ENCODE results near the gene MYO3B.

DNA sequence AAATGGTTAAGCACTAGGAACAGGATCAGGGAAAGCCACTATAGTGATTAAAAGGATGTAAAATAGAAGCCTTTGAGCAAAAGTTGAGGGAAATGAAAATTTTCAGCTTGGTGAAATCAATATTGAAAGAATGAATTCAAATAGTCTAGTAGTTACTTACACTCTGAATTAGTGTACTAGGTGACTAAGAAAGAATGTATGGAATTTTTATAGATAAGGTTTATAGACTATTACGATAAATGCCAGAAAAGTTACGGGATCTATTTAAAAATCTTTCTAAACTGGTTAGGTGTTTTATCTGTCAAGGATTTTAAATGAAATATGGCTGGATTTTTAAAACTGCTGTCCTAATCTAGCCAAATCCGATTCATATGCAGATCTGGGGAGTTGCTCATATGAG is 208.6 kb downstream of the MYO3B start:
- TF ChIP-seq, protein P1, sequence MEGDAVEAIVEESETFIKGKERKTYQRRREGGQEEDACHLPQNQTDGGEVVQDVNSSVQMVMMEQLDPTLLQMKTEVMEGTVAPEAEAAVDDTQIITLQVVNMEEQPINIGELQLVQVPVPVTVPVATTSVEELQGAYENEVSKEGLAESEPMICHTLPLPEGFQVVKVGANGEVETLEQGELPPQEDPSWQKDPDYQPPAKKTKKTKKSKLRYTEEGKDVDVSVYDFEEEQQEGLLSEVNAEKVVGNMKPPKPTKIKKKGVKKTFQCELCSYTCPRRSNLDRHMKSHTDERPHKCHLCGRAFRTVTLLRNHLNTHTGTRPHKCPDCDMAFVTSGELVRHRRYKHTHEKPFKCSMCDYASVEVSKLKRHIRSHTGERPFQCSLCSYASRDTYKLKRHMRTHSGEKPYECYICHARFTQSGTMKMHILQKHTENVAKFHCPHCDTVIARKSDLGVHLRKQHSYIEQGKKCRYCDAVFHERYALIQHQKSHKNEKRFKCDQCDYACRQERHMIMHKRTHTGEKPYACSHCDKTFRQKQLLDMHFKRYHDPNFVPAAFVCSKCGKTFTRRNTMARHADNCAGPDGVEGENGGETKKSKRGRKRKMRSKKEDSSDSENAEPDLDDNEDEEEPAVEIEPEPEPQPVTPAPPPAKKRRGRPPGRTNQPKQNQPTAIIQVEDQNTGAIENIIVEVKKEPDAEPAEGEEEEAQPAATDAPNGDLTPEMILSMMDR (IDR thresholded peaks at IDR 0.05) = no peak
- no peak for TF ChIP-seq EP300 (IDR thresholded peaks at IDR 0.05)
